Activated T-cell treated with anti-CD3 and anti-CD28 coated beads for 24 hours (primary cell): ENCODE results near the gene KDM2A.

Source experiments
- DNase-seq: peaks from one replicate; pipeline ENCODE4 v3.0.0-alpha.2; 2020; ENCODE audit warnings: low read depth

Gene KDM2A

DNA sequence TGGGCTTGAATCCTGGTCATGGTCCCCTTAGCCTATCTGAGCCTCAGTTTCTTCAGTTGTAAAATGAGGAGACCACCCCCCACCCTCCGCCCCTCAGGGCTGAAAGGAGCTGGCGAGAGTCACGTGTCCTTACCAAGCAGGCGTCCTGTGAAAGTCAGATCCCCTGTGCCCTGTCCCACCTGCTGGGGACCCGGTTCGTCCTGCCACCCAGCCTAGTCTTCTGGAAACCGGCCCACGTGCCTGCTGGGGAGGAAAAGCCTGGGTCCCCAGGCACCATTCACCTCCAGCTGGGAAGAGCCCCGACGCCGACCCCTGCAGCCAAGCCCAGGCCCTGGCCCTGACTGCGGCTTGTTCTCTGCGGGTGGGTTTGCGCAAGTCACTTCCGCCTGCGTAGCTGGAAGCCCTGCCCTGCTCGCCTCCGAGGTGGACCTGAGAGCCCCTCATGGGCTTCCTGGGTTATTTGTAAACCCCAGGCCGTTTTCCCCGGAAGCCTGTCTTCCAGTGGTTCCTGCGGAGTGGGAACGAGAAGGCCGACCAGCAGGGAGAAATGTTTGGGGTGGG lies 183.6 kb downstream of the KDM2A start:
- no peak for DNase-seq

DNA sequence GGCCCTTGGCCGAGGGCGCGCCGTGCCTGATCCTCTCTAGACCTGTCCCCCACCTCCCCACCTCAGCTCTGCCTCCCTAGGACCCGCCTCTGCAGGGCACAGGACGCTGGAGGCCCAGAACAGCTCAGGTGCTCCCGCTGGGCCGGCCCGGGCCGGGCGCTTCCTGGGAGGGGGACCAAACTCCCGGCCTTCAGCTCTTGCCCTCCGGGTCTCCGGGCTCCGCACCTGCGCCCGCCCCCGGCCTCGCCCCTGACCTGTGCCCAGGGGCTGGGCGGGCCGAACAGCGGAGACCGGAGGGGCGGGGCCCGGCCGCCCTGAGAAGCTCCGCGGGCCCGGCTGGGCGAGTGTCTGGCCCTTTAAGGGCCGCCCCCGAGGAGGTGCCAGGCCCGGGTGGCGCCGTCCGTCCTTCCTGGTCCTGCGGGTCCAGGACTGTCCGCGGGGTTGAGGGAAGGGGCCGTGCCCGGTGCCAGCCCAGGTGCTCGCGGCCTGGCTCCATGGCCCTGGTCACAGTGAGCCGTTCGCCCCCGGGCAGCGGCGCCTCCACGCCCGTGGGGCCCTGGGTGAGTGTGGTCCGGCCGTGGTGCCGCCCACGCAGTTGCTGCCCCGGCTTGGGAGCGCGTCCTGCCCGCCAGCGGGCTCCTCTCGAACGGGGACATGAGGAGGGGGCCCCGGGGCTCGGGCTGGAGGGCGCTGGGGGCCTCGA lies 184.2 kb downstream of the KDM2A start, which contains the start of gene SSH3:
Gene SSH3 (plus strand): TSS at position 399 of the 703 bp plus-strand sequence. CDS start 96 bp downstream, at position 495.
- no peak for DNase-seq

DNA sequence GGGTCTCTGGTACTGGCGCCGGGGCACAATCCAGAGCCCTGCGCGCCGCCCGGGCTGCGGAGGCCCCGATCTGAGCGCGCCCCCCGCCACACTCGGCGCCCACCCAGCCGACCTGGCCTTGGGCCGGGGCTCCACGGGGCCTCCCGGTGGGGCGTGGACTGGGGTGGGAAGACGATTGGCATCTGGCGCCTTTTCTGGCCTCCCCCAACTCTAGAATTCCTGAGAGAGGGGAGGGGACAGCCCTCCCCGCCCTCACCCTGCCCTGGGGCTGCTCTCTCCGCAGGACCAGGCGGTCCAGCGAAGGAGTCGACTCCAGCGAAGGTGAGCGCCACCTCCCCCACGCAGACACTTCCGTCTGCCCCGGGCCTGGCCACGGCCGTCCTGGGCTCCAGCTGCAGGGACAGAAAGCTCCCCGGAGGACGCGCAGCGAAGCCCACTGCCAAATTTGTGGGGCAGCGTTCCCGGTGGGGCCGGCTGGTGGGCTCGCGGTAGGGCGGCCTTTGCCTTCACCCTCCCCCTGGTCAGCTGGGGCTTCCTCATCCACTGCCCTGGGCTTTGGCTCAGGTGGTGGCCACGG lies 184.9 kb downstream of the KDM2A start:
- no peak for DNase-seq

DNA sequence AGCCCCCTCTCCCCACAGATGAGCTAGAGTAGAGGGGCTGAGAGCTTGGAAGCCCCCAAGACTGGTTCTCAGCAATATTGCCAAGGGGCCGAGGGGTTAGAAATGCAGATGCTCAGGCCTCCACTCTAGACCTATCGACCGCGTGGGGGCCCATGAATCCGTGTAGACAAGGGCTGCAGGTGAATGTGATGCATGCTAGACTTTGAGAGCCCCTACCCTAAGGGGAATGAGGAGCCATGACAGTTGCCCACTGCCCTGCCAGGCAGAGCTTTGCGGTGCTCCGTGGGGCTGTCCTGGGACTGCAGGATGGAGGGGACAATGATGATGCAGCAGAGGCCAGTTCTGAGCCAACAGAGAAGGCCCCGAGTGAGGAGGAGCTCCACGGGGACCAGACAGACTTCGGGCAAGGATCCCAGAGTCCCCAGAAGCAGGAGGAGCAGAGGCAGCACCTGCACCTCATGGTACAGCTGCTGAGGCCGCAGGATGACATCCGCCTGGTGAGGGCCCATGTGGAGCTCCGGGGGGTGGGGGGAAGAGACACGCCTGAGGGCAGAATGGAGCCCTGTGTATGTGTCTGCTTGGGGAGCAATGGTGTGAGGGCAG lies 185.5 kb downstream of the KDM2A start:
- DNase-seq = no peak

DNA sequence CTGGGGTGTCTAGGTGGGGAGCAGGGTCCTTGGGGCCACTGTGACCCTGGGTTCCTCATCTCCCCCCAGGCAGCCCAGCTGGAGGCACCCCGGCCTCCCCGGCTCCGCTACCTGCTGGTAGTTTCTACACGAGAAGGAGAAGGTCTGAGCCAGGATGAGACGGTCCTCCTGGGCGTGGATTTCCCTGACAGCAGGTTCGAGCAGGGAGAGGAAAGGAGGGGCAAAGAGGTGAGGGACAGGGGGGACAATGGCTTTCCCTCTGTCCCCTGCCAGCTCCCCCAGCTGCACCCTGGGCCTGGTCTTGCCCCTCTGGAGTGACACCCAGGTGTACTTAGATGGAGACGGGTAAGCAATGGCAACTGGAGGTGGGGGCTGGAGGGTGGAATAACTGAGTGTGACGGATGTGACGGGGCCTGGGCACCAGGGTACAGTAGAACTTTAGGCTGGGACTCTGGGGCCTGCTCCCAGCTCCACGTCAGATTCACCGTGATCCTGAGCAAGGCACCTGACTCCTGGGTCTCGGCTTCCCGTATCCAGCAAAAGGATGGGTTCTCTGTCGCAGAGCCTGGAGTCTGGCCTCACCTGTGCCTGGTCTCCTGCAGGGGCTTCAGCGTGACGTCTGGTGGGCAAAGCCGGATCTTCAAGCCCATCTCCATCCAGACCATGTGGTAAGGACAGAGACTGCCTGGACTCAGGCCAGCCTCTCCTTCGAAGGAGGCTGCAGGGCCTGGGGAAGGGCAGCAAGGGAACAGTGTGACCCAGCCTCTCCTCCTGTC lies 187.9 kb downstream of the KDM2A start:
- DNase-seq = no peak

DNA sequence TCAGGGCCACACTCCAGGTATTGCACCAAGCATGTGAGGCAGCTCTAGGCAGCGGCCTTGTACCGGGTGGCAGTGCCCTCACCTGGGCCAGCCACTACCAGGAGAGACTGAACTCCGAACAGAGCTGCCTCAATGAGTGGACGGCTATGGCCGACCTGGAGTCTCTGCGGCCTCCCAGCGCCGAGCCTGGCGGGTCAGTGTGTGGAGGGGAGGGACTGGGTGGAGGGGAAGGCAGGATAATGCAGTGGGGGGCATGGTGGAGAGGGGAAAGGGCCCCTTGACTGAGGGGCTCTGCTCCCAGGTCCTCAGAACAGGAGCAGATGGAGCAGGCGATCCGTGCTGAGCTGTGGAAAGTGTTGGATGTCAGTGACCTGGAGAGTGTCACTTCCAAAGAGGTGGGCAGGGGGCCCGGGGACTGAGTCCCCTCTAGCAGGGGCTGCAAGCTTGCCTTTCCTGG lies 188.5 kb downstream of the KDM2A start:
- no peak for DNase-seq
